CD4-positive, CD25-positive, alpha-beta regulatory T cell (primary cell): Measurements from ENCODE around the gene MSI2. TPM values are rescaled to one million over a fixed set of nuclear protein-coding genes. Genes with fewer than 3 reads are reported as not detected.
A peak's percentile ranks its signal among the peaks of the same experiment; 100 is the strongest.
"Not testable (repeated sequence)": the region's sequence is repeated elsewhere in the genome, so short reads cannot be mapped to it uniquely, and the experiment has no call there.

Experiments used
- ATAC-seq, 2 donors: fragments of 150-1000 bp; cut with Tn5 transposase; one replicate each; pipeline ENCODE4 v1.10.0; 2021; ENCODE audit warnings: low read depth in 2 of 2, moderate number of reproducible peaks in 2 of 2, moderate library complexity in 1 of 2
- DNase-seq, 3 donors: peaks; one replicate each; pipeline versions ENCODE4 v3.0.0 to v3.0.0-alpha.2; 2012 to 2022; ENCODE audit warnings: mixed read lengths in 1 of 3
- H3K27ac ChIP-seq: one replicate; pipeline ENCODE4 v1.7.0; 2013; ENCODE audit warnings: mild to moderate bottlenecking, low read length; ENCODE audit not compliant: insufficient read depth, poor library complexity, severe bottlenecking
- H3K27me3 ChIP-seq: one replicate; pipeline ENCODE4 v1.7.0; 2013; ENCODE audit warnings: low read length; ENCODE audit not compliant: control insufficient read depth, insufficient read depth
- H3K36me3 ChIP-seq: one replicate; pipeline ENCODE4 v1.7.0; 2013; ENCODE audit warnings: mild to moderate bottlenecking, low read length, moderate library complexity; ENCODE audit not compliant: control insufficient read depth, insufficient read depth
- H3K4me1 ChIP-seq: 2 replicates; pipeline ENCODE4 v1.7.0; 2013; ENCODE audit warnings: mild to moderate bottlenecking, low read length; ENCODE audit not compliant: insufficient read depth, control insufficient read depth, poor library complexity, severe bottlenecking
- H3K4me3 ChIP-seq: one replicate; pipeline ENCODE4 v1.7.0; 2013; ENCODE audit warnings: low read depth, mild to moderate bottlenecking, low read length, moderate library complexity
- H3K9me3 ChIP-seq, 2 experiments: 1 replicate in 1 of 2; 2 replicates in 1 of 2; pipeline ENCODE4 v1.7.0; 2013; ENCODE audit warnings: low read length in 2 of 2, mild to moderate bottlenecking in 1 of 2, moderate library complexity in 1 of 2; ENCODE audit not compliant: control insufficient read depth in 2 of 2
- H3K27ac Mint-ChIP-seq, 3 donors: one replicate each; pipeline ENCODE4 v1.8.0; 2020 to 2022; ENCODE audit warnings: mild to moderate bottlenecking in 3 of 3, mixed read lengths in 3 of 3, moderate library complexity in 2 of 3
- H3K27me3 Mint-ChIP-seq: one replicate; pipeline ENCODE4 v1.8.0; 2022; ENCODE audit warnings: mild to moderate bottlenecking, mixed read lengths
- H3K36me3 Mint-ChIP-seq: one replicate; pipeline ENCODE4 v1.8.0; 2020; ENCODE audit warnings: mixed read lengths
- H3K4me1 Mint-ChIP-seq, 4 donors: one replicate each; pipeline ENCODE4 v1.8.0; 2020 to 2022; ENCODE audit warnings: mixed read lengths in 4 of 4, mild to moderate bottlenecking in 1 of 4
- H3K4me3 Mint-ChIP-seq, 4 donors: one replicate each; pipeline ENCODE4 v1.8.0; 2020 to 2022; ENCODE audit warnings: mild to moderate bottlenecking in 4 of 4, mixed read lengths in 4 of 4, moderate library complexity in 3 of 4
- H3K9me3 Mint-ChIP-seq, 7 donors: one replicate each; pipeline ENCODE4 v1.8.0; 2020 to 2022; ENCODE audit warnings: mixed read lengths in 7 of 7, mild to moderate bottlenecking in 3 of 7, moderate library complexity in 2 of 7
- polyA plus RNA-seq, 4 donors: library from polyadenylated mRNA; unstranded; fragments of 300-500 nt; fragmentation: Illumina TruSeq; gene quantifications; one replicate each; pipeline ENCODE4 v1.2.3, GENCODE V29; 2021
- total RNA-seq: library from RNA; stranded (reverse); gene quantifications from one replicate; pipeline ENCODE4 v1.2.3, GENCODE V29; 2022

MSI2 gene
- total and polyA plus RNA-seq, 5 donors from 2014 or later = 3.2 to 177 (median 3.4) TPM

DNA sequence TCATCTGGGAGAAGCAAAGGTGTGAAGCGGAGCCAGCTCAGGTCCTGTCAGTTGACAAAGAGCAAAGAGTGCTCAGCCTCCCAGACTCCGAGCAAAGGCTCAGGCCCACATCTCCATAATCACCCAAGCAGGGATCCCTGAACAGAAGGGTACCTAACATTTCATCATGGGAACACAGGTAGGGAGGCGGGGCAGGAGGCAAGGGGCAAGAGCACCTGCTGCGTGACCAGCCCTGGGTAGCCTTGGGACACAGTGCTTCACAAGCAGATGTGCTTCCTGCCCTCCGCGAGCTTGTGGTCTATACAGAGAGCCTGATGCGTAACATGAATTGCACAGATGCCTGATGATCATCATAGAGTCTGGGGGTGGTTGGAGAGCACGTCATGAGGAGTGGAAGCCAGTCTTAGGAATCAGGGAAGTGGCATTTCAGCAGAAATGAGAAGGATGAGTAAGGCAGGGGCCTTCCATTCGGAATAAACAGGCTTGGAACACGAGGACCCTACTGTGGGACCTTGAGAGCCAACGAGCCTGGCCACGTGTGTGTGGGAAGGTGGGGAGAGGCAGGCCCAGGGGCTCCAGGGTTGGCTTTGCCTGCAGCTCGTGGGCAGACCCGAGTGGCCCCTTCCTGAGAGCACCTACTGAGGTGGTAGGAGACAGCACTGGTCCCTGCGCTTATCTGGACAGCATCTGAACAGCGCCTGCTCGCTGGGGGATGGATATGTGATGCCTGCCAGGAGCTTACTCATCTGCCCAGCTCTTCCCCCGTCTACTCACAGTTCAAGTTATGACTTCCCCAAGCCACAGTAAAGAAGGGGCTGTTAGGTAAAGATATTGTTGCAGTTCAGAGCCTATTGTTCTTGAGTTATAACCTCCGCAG is 363.0 kb downstream of the MSI2 start:
- no peaks in the 10 kb centered on the region for H3K27me3 Mint-ChIP-seq
- no peak for ATAC-seq
- H3K4me1 ChIP-seq = no peaks in the 10 kb centered on the region
- peaks cover 12% of the 10 kb centered on the region for H3K36me3 ChIP-seq
- no peaks in the 10 kb centered on the region for H3K9me3 Mint-ChIP-seq
- H3K4me1 Mint-ChIP-seq = peaks cover 6 to 21% (median 18%) of the 10 kb centered on the region in 4 donors
- H3K4me3 ChIP-seq = no peak overlapping the region
- no peaks in the 10 kb centered on the region for H3K27me3 ChIP-seq
- peak overlapping the region in 2 of 3 donors; percentile 42 to 71 for H3K27ac Mint-ChIP-seq
- peaks cover 25% of the 10 kb centered on the region for H3K36me3 Mint-ChIP-seq
- H3K9me3 ChIP-seq = no peaks in the 10 kb centered on the region
- no peak overlapping the region for H3K27ac ChIP-seq
- no peak for DNase-seq
- no peak overlapping the region for H3K4me3 Mint-ChIP-seq

DNA sequence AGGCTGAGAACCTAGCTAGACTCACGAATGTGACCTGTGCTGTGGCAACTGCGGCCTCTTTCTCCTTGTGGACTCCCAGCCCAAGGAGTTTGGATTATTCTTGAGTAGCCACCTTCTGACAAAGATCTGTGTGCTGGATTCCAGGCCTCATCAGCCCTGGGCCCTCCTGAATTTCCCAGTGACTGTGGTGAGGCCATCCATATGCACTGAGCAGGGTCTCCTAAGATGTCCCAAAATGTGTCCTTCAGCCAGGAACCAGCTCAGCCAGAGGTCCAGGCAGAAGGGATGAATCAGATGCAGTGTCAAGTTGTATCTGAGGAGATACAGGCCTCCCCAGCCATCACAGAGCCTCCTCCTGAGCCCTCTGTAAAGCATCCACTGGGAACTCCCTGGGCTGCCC is 364.3 kb downstream of the MSI2 start:
- H3K27me3 Mint-ChIP-seq = no peaks in the 10 kb centered on the region

DNA sequence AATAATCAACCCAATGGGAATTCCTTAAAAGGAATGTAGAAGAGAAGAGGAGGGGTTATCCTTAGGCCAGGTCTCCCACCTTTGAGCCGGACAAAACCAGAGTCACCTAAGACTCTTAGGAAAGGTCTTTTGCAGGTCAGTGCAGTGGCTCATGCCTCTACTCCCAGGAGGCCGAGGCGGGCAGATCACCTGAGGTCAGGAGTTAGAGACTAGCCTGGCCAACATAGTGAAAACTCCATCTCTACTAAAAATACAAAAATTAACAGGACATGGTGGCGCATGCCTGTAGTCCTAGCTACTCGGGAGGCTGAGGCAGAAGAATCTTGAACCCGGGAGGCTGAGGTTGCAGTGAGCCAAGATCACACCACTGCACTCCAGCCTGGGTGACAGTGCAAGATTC is 365.5 kb downstream of the MSI2 start:
- peaks cover 6 to 18% (median 13%) of the 10 kb centered on the region in 4 donors for H3K4me1 Mint-ChIP-seq
- not testable (repeated sequence) for H3K9me3 ChIP-seq, H3K4me3 Mint-ChIP-seq, H3K27me3 Mint-ChIP-seq, ATAC-seq, DNase-seq, H3K27me3 ChIP-seq, H3K4me3 ChIP-seq, H3K9me3 Mint-ChIP-seq, H3K4me1 ChIP-seq, H3K27ac ChIP-seq, H3K36me3 ChIP-seq
- peaks cover 19% of the 10 kb centered on the region for H3K36me3 Mint-ChIP-seq
- H3K27ac Mint-ChIP-seq = peak overlapping the region in 2 of 3 donors; percentile 8 to 58

More for the DNA sequence above, 364.3 kb downstream of the MSI2 start:
- DNase-seq = no peak
- Histone ChIP-seq H3K4me3 (no peak overlapping the region), H3K36me3 (peaks cover 12% of the 10 kb centered on the region), H3K9me3 (no peaks in the 10 kb centered on the region), H3K4me1 (no peaks in the 10 kb centered on the region), H3K27me3 (no peaks in the 10 kb centered on the region), H3K27ac (no peak overlapping the region)
- H3K27ac Mint-ChIP-seq = peak overlapping the region in 1 of 3 donors; percentile 71
- peaks cover 27% of the 10 kb centered on the region for H3K36me3 Mint-ChIP-seq
- H3K4me1 Mint-ChIP-seq = peaks cover 6 to 18% (median 15%) of the 10 kb centered on the region in 4 donors
- H3K9me3 Mint-ChIP-seq = no peaks in the 10 kb centered on the region
- no peak overlapping the region for H3K4me3 Mint-ChIP-seq
- no peak for ATAC-seq

DNA sequence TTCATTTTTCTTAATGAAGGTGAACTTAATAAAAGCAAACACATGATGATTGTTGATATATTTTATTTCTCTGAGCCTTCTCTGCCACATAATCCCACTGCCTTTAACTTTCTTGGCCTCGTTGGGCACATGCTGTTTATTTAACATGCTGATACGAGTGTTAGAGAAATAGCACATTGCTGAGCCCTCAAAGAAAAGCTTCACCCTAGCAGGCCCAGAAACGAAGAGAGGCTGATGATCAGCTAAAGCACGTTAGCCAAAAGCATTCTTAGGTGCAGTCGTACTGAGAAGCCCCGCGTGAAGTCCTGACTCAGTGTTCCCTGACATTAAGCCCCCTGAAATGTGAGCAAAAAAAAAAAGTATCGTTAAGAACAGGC is 366.0 kb downstream of the MSI2 start:
- no peak for ATAC-seq
- no peaks in the 10 kb centered on the region for H3K9me3 Mint-ChIP-seq
- peaks cover 6 to 18% (median 11%) of the 10 kb centered on the region in 4 donors for H3K4me1 Mint-ChIP-seq

GRCh38 chr17:57622683-57623433 is 366.5 kb downstream of the MSI2 start:
- no peaks in the 10 kb centered on the region for H3K9me3 ChIP-seq
- H3K27ac ChIP-seq = no peak overlapping the region
- no peaks in the 10 kb centered on the region for H3K4me1 ChIP-seq
- H3K27ac Mint-ChIP-seq = peak overlapping the region; percentile 49 to 81 (median 59)
- H3K4me3 ChIP-seq = no peak overlapping the region
- peaks cover 22% of the 10 kb centered on the region for H3K36me3 Mint-ChIP-seq
- H3K4me1 Mint-ChIP-seq = peaks cover 6 to 20% (median 11%) of the 10 kb centered on the region in 4 donors
- DNase-seq = no peak
- no peaks in the 10 kb centered on the region for H3K9me3 Mint-ChIP-seq
- peaks cover 8% of the 10 kb centered on the region for H3K36me3 ChIP-seq
- H3K27me3 Mint-ChIP-seq = no peaks in the 10 kb centered on the region
- peak; percentile 21 to 31 for ATAC-seq
- H3K4me3 Mint-ChIP-seq = no peak overlapping the region
- no peaks in the 10 kb centered on the region for H3K27me3 ChIP-seq

More for the DNA sequence above, 366.0 kb downstream of the MSI2 start:
- peak overlapping the region in 2 of 3 donors; percentile 49 to 81 for H3K27ac Mint-ChIP-seq
- Histone ChIP-seq H3K4me3 (no peak overlapping the region), H3K9me3 (no peaks in the 10 kb centered on the region), H3K36me3 (peaks cover 5% of the 10 kb centered on the region), H3K27ac (no peak overlapping the region), H3K27me3 (no peaks in the 10 kb centered on the region), H3K4me1 (no peaks in the 10 kb centered on the region)
- H3K27me3 Mint-ChIP-seq = no peaks in the 10 kb centered on the region
- DNase-seq = no peak
- peaks cover 19% of the 10 kb centered on the region for H3K36me3 Mint-ChIP-seq
- H3K4me3 Mint-ChIP-seq = no peak overlapping the region

GRCh38 chr17:57623620-57624019 is 367.3 kb downstream of the MSI2 start:
- Histone ChIP-seq H3K4me1 (no peaks in the 10 kb centered on the region), H3K4me3 (no peak overlapping the region), H3K27ac (no peak overlapping the region), H3K27me3 (no peaks in the 10 kb centered on the region), H3K36me3 (peaks cover 15% of the 10 kb centered on the region), H3K9me3 (no peaks in the 10 kb centered on the region)
- peaks cover 6 to 21% (median 11%) of the 10 kb centered on the region in 4 donors for H3K4me1 Mint-ChIP-seq
- H3K36me3 Mint-ChIP-seq = peaks cover 29% of the 10 kb centered on the region
- peak overlapping the region; percentile 38 to 81 (median 59) for H3K27ac Mint-ChIP-seq
- H3K4me3 Mint-ChIP-seq = no peak overlapping the region
- no peaks in the 10 kb centered on the region for H3K9me3 Mint-ChIP-seq
- no peak for ATAC-seq
- no peak for DNase-seq
- no peaks in the 10 kb centered on the region for H3K27me3 Mint-ChIP-seq

DNA sequence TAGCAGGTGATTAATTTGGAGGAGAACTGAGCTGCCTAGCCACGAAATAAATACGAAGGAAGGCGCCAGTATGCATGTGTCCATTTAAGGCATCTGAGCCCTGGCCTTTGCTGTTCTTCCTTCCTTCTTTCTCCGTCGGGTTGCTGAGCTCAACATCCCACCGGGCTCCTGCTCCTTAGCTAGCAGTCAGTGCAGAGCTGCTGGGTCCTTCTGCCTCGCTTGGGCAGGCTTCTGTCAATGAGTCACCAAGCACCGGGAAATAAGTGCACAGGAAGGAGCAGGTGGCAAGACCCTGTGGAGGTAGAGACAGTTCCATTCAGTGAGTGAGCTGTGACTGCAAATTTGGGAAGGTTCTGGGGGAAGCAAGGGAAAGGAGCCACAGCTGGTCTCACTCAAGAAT is 368.1 kb downstream of the MSI2 start:
- H3K4me3 ChIP-seq = no peak overlapping the region
- H3K36me3 Mint-ChIP-seq = peaks cover 31% of the 10 kb centered on the region
- ATAC-seq (no peak), DNase-seq (no peak)
- no peaks in the 10 kb centered on the region for H3K27me3 ChIP-seq
- H3K9me3 Mint-ChIP-seq = no peaks in the 10 kb centered on the region
- no peaks in the 10 kb centered on the region for H3K27me3 Mint-ChIP-seq
- H3K9me3 ChIP-seq = no peaks in the 10 kb centered on the region
- H3K4me1 ChIP-seq = no peaks in the 10 kb centered on the region
- H3K4me3 Mint-ChIP-seq = no peak overlapping the region
- H3K4me1 Mint-ChIP-seq = peaks cover 6 to 19% (median 10%) of the 10 kb centered on the region in 4 donors
- H3K36me3 ChIP-seq = peaks cover 18% of the 10 kb centered on the region
- peak overlapping the region in 2 of 3 donors; percentile 46 to 86 for H3K27ac Mint-ChIP-seq
- H3K27ac ChIP-seq = no peak overlapping the region
